ENCODE data around the gene COPZ1.

GRCh38 chr12:54377007-54377406 is 52.1 kb downstream of the COPZ1 start:
- TF ChIP-seq CTCF (IDR thresholded peaks at IDR 0.05 in 8 of 11, conservative IDR thresholded peaks at IDR 0.05 in 3 of 11) = no peak
- no peak for TF ChIP-seq POLR2A (IDR thresholded peaks at IDR 0.05)
